Endothelial cell of umbilical vein (primary cell): ENCODE data around the gene AKAP12. TPM values are rescaled to one million over a fixed set of nuclear protein-coding genes. Genes with fewer than 3 reads are reported as not detected.

ENCODE experiments used
- BruUV-seq: library from RNA; stranded (reverse); fragments of 400-500 nt; replicated peaks from 2 replicates; lab custom pipeline; 2021; lab: Mats Ljungman, UMichigan
- CTCF ChIA-PET: fragments of 300-600, 350-600 bp; sonication (Branson Sonifier 250); formaldehyde crosslinking; loops from one replicate; lab custom pipeline; 2021; ENCODE audit warnings: antibody characterized with exemption, inconsistent platforms; lab: Charles Lee
- POLR2A ChIA-PET: fragments of 300-600, 350-600 bp; sonication (Branson Sonifier 250); formaldehyde crosslinking; loops from one replicate; lab custom pipeline; 2021; ENCODE audit warnings: antibody characterized with exemption, inconsistent platforms; lab: Charles Lee
- DNase-seq: peaks from one replicate; pipeline ENCODE4 v3.0.0-alpha.2; 2011; ENCODE audit warnings: low read depth, low spot score
- FAIRE-seq: peaks from 2 replicates; lab custom pipeline; 2011; peaks lifted over from hg19 to GRCh38; lab: Jason Lieb, UNC
- H2AFZ ChIP-seq: 2 replicates; pipeline ENCODE4 v1.6.0; 2012; ENCODE audit warnings: low read depth, low read length, control low read depth, inconsistent platforms
- H3K27ac ChIP-seq: 2 replicates; pipeline ENCODE4 v1.5.1; 2011; ENCODE audit warnings: low read depth, mild to moderate bottlenecking, control low read depth, low read length, moderate library complexity; ENCODE audit not compliant: insufficient read depth
- H3K27me3 ChIP-seq, 2 experiments: 2 replicates each; pipeline versions ENCODE4 v1.6.0 to v1.6.1; 2011; ENCODE audit warnings: low read length in 2 of 2, mixed read lengths in 1 of 2; ENCODE audit not compliant: control insufficient read depth in 2 of 2, insufficient read depth in 2 of 2
- H3K36me3 ChIP-seq, 2 experiments: 2 replicates in 1 of 2; 3 replicates in 1 of 2; pipeline ENCODE4 v1.5.1; 2011; ENCODE audit warnings: low read length in 2 of 2, mild to moderate bottlenecking in 1 of 2, moderate library complexity in 1 of 2; ENCODE audit not compliant: control insufficient read depth in 2 of 2, insufficient read depth in 2 of 2; ENCODE audit errors: extremely low read depth in 1 of 2
- H3K4me1 ChIP-seq: 3 replicates; pipeline ENCODE4 v1.5.1; 2011; ENCODE audit warnings: mild to moderate bottlenecking, low read length; ENCODE audit not compliant: control insufficient read depth, insufficient read depth; ENCODE audit errors: extremely low read depth
- H3K4me2 ChIP-seq: 2 replicates; pipeline ENCODE4 v1.6.1; 2011; ENCODE audit warnings: low read length, control low read depth, mixed read lengths; ENCODE audit not compliant: insufficient read depth
- H3K4me3 ChIP-seq, 3 experiments: fragments of 200-600 bp in 1 of 3; sonication (generic), shearing (Covaris generic) in 1 of 3; replicated peaks in 1 of 3; 2 replicates each; pipeline ENCODE4 v1.5.1; 2011 to 2016; ENCODE audit warnings: control low read depth in 3 of 3, low read length in 3 of 3, mild to moderate bottlenecking in 2 of 3, inconsistent platforms in 1 of 3, low read depth in 1 of 3, moderate library complexity in 1 of 3; ENCODE audit not compliant: insufficient read depth in 1 of 3
- H3K79me2 ChIP-seq: 2 replicates; pipeline ENCODE4 v1.6.0; 2012; ENCODE audit warnings: low read length, inconsistent platforms; ENCODE audit not compliant: control insufficient read depth, insufficient read depth
- H3K9ac ChIP-seq: replicated peaks from 2 replicates; pipeline ENCODE3; 2011; ENCODE audit warnings: low read length, control low read depth; ENCODE audit not compliant: insufficient read depth; ENCODE audit errors: extremely low read depth
- H3K9me1 ChIP-seq: replicated peaks from 3 replicates; pipeline ENCODE4 v1.6.0; 2011; ENCODE audit warnings: mild to moderate bottlenecking, low read length; ENCODE audit not compliant: control insufficient read depth, insufficient read depth; ENCODE audit errors: extremely low read depth
- H3K9me3 ChIP-seq: replicated peaks from 2 replicates; pipeline ENCODE4 v1.5.1; 2012; ENCODE audit warnings: low read length, inconsistent platforms; ENCODE audit not compliant: control insufficient read depth, insufficient read depth
- H4K20me1 ChIP-seq: replicated peaks from 2 replicates; pipeline ENCODE3; 2011; ENCODE audit warnings: mild to moderate bottlenecking, low read length; ENCODE audit not compliant: control insufficient read depth, insufficient read depth; ENCODE audit errors: extremely low read depth
- EZH2 ChIP-seq: IDR thresholded peaks from 2 replicates; pipeline ENCODE4 v1.6.1; 2012; ENCODE audit warnings: borderline replicate concordance, low read depth, mild to moderate bottlenecking, moderate library complexity, low read length, inconsistent platforms; ENCODE audit not compliant: severe bottlenecking
- FOS ChIP-seq: IDR thresholded peaks from 2 replicates; pipeline ENCODE4 v1.6.1; 2011; ENCODE audit warnings: mild to moderate bottlenecking, low read length, moderate library complexity, borderline replicate concordance; ENCODE audit not compliant: insufficient read depth
- GATA2 ChIP-seq: IDR thresholded peaks from 2 replicates; pipeline ENCODE4 v1.7.0; 2011; ENCODE audit warnings: low read depth, mild to moderate bottlenecking, moderate library complexity, mixed read lengths, low read length; ENCODE audit not compliant: insufficient read length, insufficient read depth
- JUN ChIP-seq: IDR thresholded peaks from 2 replicates; pipeline ENCODE4 v1.6.1; 2011; ENCODE audit warnings: borderline replicate concordance, low read depth; ENCODE audit not compliant: insufficient read length, insufficient read depth
- MYC ChIP-seq: IDR thresholded peaks from one replicate; pipeline ENCODE4 v1.6.1; 2011; ENCODE audit warnings: mild to moderate bottlenecking, low read depth, low read length
- POLR2A ChIP-seq: IDR thresholded peaks from 2 replicates; pipeline ENCODE4 v1.6.1; 2012; ENCODE audit warnings: low read depth, mild to moderate bottlenecking, control low read depth, low read length
- POLR2AphosphoS5 ChIP-seq: IDR thresholded peaks from 2 replicates; pipeline ENCODE4 v1.6.1; 2012; ENCODE audit warnings: low read depth, mild to moderate bottlenecking, control low read depth, low read length, moderate library complexity; ENCODE audit not compliant: insufficient read depth
- dilution Hi-C: fragments of 300-500 bp; cut with MboI; formaldehyde crosslinking; loops from one replicate; pipeline ENCODE4 v1.15.0; 2019; ENCODE audit warnings: low sequenced_read_pairs; ENCODE audit not compliant: extremely low pct_ligation_motif_present
- intact Hi-C: fragments of 100-400 bp; cut with micrococcal nuclease; formaldehyde crosslinking; loops from one replicate; pipeline ENCODE4 v1.10.0; 2022
- polyA plus RNA-seq, 4 experiments: library from polyadenylated mRNA; depleted of rRNA in 3 of 4; stranded (reverse) in 3 of 4; unstranded in 1 of 4; fragments of >200 nt; gene quantifications; 2 replicates each; pipeline versions ENCODE4 v1.2.1 to v1.2.3, GENCODE V29; 2011 to 2012; ENCODE audit warnings: missing spikeins in 1 of 4
- total RNA-seq: library from RNA; stranded (reverse); gene quantifications from 2 replicates; pipeline ENCODE4 v1.2.3, GENCODE V29; 2021
- TF ChIP-seq, protein P1 (sequence below): IDR thresholded peaks from 2 replicates; pipeline ENCODE4 v1.6.1; 2011; ENCODE audit not compliant: insufficient read depth, insufficient read length
- TF ChIP-seq, protein P2 (sequence below), 2 donors: IDR thresholded peaks; 1 replicate in 1 of 2; 2 replicates in 1 of 2; pipeline ENCODE4 v1.5.1; 2011; ENCODE audit warnings: low read length in 2 of 2, mild to moderate bottlenecking in 2 of 2, moderate library complexity in 2 of 2, control low read depth in 1 of 2, inconsistent platforms in 1 of 2, low read depth in 1 of 2; ENCODE audit not compliant: insufficient read depth in 1 of 2; ENCODE audit errors: extremely low read depth in 1 of 2

Gene AKAP12
- total and polyA plus RNA-seq, 2 donors (not counting 3 experiments of a cell fraction or from before 2014, with no cell fraction given), result 46.9 to 340 TPM

DNA sequence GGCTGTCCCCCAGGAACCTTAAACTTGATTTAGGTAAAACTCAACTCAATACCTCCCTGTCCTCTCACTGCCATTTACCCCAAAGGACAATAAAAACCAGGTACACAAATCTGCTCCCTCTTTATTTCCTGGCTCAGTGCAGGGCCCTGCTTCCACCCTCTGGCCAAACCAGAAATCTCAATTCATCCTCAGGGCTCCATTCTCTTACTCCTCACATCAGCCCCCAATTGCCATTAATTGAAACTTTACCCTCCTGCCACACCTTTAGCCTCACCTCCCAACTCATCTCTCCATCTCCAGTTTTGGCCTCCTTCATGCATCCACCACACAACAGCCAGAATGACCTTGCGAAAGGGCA, 141.1 kb downstream of the AKAP12 start:
- Histone ChIP-seq H3K79me2 (peaks cover 56% of the 10 kb centered on the region), H3K27me3 (no peaks in the 10 kb centered on the region), H3K9ac (no peak overlapping the region), H3K36me3 (no peaks in the 10 kb centered on the region), H3K4me2 (no peak overlapping the region), H3K9me3 (no peaks in the 10 kb centered on the region), H4K20me1 (no peaks in the 10 kb centered on the region), H3K4me1 (peaks cover 2% of the 10 kb centered on the region), H3K27ac (no peak overlapping the region), H2AFZ (no peak overlapping the region), H3K9me1 (no peaks in the 10 kb centered on the region), H3K4me3 (no peak overlapping the region)
- intact Hi-C loops, result no loop called here
- dilution Hi-C loops, result no loop called here
- FAIRE-seq (no peak), DNase-seq (no peak)
- no TSS peak for BruUV-seq
- CTCF ChIA-PET, result no interaction called here
- TF ChIP-seq, protein P1, sequence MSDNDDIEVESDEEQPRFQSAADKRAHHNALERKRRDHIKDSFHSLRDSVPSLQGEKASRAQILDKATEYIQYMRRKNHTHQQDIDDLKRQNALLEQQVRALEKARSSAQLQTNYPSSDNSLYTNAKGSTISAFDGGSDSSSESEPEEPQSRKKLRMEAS, result no peak
- POLR2A ChIA-PET, result no interaction called here

DNA sequence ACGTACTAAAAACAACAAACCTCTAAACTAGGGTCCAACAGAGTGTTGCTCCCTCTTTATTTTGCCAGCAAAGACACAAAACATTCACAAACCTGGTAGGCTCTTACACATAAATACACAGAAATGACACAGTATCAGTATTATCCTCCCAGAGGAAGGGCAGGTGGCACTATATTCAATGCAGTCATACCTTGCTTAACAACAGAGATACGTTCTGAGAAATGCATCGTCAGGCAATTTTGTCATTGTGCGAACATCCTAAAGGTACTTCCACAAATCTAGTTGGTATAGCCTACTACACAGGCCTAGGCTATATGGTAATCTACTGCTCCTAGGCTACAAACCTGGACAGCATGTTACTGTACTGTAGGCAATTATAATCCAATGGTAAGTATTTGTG, 142.0 kb downstream of the AKAP12 start:
- H3K9me1 ChIP-seq, result no peaks in the 10 kb centered on the region
- intact Hi-C loops, result no loop called here
- no peaks in the 10 kb centered on the region for H3K9me3 ChIP-seq
- no peak overlapping the region for H3K9ac ChIP-seq
- peaks cover 55% of the 10 kb centered on the region for H3K79me2 ChIP-seq
- no peak overlapping the region for H3K27ac ChIP-seq
- no TSS peak for BruUV-seq
- FAIRE-seq, result no peak
- H3K4me1 ChIP-seq, result peaks cover 2% of the 10 kb centered on the region
- no peaks in the 10 kb centered on the region for H3K36me3 ChIP-seq
- H4K20me1 ChIP-seq, result no peaks in the 10 kb centered on the region
- no peak overlapping the region for H3K4me3 ChIP-seq
- no peaks in the 10 kb centered on the region for H3K27me3 ChIP-seq
- no peak overlapping the region for H3K4me2 ChIP-seq
- no peak for TF ChIP-seq POLR2A
- no peak for TF ChIP-seq MYC
- no peak for TF ChIP-seq JUN
- no peak for TF ChIP-seq FOS
- TF ChIP-seq, protein P2, sequence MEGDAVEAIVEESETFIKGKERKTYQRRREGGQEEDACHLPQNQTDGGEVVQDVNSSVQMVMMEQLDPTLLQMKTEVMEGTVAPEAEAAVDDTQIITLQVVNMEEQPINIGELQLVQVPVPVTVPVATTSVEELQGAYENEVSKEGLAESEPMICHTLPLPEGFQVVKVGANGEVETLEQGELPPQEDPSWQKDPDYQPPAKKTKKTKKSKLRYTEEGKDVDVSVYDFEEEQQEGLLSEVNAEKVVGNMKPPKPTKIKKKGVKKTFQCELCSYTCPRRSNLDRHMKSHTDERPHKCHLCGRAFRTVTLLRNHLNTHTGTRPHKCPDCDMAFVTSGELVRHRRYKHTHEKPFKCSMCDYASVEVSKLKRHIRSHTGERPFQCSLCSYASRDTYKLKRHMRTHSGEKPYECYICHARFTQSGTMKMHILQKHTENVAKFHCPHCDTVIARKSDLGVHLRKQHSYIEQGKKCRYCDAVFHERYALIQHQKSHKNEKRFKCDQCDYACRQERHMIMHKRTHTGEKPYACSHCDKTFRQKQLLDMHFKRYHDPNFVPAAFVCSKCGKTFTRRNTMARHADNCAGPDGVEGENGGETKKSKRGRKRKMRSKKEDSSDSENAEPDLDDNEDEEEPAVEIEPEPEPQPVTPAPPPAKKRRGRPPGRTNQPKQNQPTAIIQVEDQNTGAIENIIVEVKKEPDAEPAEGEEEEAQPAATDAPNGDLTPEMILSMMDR (IDR thresholded peaks at IDR 0.05; ENCODE audit: extremely low read depth in 1 of 2, insufficient read depth in 1 of 2, low read depth in 1 of 2, low read length in 2 of 2), result no peak
- TF ChIP-seq, protein P1, result no peak
- no peak for TF ChIP-seq GATA2
- TF ChIP-seq EZH2, result no peak
- TF ChIP-seq POLR2AphosphoS5, result no peak
- H2AFZ ChIP-seq, result no peak overlapping the region
- dilution Hi-C loops, result no loop called here
- no peak for DNase-seq
- ChIA-PET CTCF (no interaction called here), POLR2A (no interaction called here)
